Esophagus squamous epithelium (tissue), 5 donors: ENCODE data around the gene TOR1AIP1. TPM values are rescaled to one million over a fixed set of nuclear protein-coding genes. Genes with fewer than 3 reads are reported as not detected.

Experiments used
- DNase-seq: peaks from one replicate; lab custom pipeline; 2025; lab: John Stamatoyannopoulos, UW
- H3K27ac ChIP-seq, 4 donors: fragments of 200-600 bp; sonication (generic); one replicate each; pipeline ENCODE4 v1.5.1; 2016 to 2019; ENCODE audit warnings: mild to moderate bottlenecking in 1 of 4
- H3K27me3 ChIP-seq, 4 donors: fragments of 200-600 bp; sonication (generic); 1 replicate in 3 of 4; 2 replicates in 1 of 4; pipeline versions ENCODE4 v1.5.1 to v1.6.0; 2017 to 2021; ENCODE audit warnings: antibody characterized with exemption in 1 of 4
- H3K36me3 ChIP-seq, 3 donors: fragments of 200-600 bp; sonication (generic); one replicate each; pipeline ENCODE4 v1.5.1; 2016 to 2019
- H3K4me1 ChIP-seq, 3 donors: fragments of 200-600 bp; sonication (generic); one replicate each; pipeline ENCODE4 v1.5.1; 2017 to 2019
- H3K4me3 ChIP-seq, 4 donors: fragments of 200-600 bp; sonication (generic); 1 replicate in 3 of 4; 2 replicates in 1 of 4; pipeline ENCODE4 v1.5.1; 2016 to 2019; ENCODE audit warnings: mild to moderate bottlenecking in 2 of 4, moderate library complexity in 1 of 4
- H3K9me3 ChIP-seq, 3 donors: fragments of 200-600 bp; sonication (generic); one replicate each; pipeline ENCODE4 v1.5.1; 2016 to 2019
- POLR2A ChIP-seq, 4 donors: fragments of 450-650 bp; IDR thresholded peaks; one replicate each; pipeline ENCODE4 v1.6.1; 2017; ENCODE audit warnings: antibody characterized with exemption in 4 of 4, mild to moderate bottlenecking in 4 of 4, moderate library complexity in 3 of 4
- WGBS, 2 donors: methylation state at CpG; one replicate each; pipeline ENCODE4 v1.1.5; 2018; 5-methylcytosine and 5-hydroxymethylcytosine counted together
- intact Hi-C: fragments of 100-400 bp; cut with DNase I; formaldehyde crosslinking; loops from one replicate; pipeline ENCODE4 v1.15.0; 2022
- total RNA-seq, 4 donors: library from RNA; depleted of rRNA; stranded (reverse); fragments of >200 nt; gene quantifications; one replicate each; pipeline ENCODE4 v1.1.0, GENCODE V29; 2016
- TF ChIP-seq, protein P1 (sequence below), 6 experiments: fragments of 450-650 bp in 4 of 6; fragments of 200-600 bp in 2 of 6; sonication (generic) in 2 of 6; IDR thresholded peaks; one replicate each; pipeline ENCODE4 v1.5.1; 2016 to 2019; ENCODE audit warnings: antibody characterized with exemption in 6 of 6, mild to moderate bottlenecking in 4 of 6, moderate library complexity in 4 of 6
- donor health status: DM: yes; HTN: yes; CAD: no.

The TOR1AIP1 gene
- total RNA-seq, 4 donors from 2014 or later, result 26.1 to 78.8 (median 35.3) TPM

- H3K27me3 ChIP-seq, result no peaks in the 10 kb centered on the region
- H3K9me3 ChIP-seq, result peaks cover 0 to 9% (median 0%) of the 10 kb centered on the region in 3 donors
- H3K4me3 ChIP-seq, result no peak overlapping the region
- H3K27ac ChIP-seq, result no peak overlapping the region
- peaks cover 0 to 13% (median 0%) of the 10 kb centered on the region in 3 donors for H3K36me3 ChIP-seq
- intact Hi-C loops, result no loop called here
- H3K4me1 ChIP-seq, result peaks cover 0 to 32% (median 18%) of the 10 kb centered on the region in 3 donors
- TF ChIP-seq, protein P1, sequence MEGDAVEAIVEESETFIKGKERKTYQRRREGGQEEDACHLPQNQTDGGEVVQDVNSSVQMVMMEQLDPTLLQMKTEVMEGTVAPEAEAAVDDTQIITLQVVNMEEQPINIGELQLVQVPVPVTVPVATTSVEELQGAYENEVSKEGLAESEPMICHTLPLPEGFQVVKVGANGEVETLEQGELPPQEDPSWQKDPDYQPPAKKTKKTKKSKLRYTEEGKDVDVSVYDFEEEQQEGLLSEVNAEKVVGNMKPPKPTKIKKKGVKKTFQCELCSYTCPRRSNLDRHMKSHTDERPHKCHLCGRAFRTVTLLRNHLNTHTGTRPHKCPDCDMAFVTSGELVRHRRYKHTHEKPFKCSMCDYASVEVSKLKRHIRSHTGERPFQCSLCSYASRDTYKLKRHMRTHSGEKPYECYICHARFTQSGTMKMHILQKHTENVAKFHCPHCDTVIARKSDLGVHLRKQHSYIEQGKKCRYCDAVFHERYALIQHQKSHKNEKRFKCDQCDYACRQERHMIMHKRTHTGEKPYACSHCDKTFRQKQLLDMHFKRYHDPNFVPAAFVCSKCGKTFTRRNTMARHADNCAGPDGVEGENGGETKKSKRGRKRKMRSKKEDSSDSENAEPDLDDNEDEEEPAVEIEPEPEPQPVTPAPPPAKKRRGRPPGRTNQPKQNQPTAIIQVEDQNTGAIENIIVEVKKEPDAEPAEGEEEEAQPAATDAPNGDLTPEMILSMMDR (IDR thresholded peaks at IDR 0.05), result no peak
- DNase-seq, result no peak
These were observed 84.5 kb downstream of the TOR1AIP1 start for GRCh38 chr1:179966551-179966950.

- Histone ChIP-seq H3K4me3 (no peak overlapping the region), H3K36me3 (peaks cover 0 to 16% (median 0%) of the 10 kb centered on the region in 3 donors), H3K4me1 (peaks cover 0 to 41% (median 18%) of the 10 kb centered on the region in 3 donors), H3K27me3 (no peaks in the 10 kb centered on the region), H3K9me3 (peaks cover 0 to 9% (median 0%) of the 10 kb centered on the region in 3 donors), H3K27ac (peak overlapping the region in 3 of 4 donors; percentile 72 to 77 (median 76))
- TF ChIP-seq POLR2A (IDR thresholded peaks at IDR 0.05), result no peak
- TF ChIP-seq, protein P1 (IDR thresholded peaks at IDR 0.05), result no peak
- no peak for DNase-seq
- intact Hi-C loops, result no loop called here
- 94 to 97% methylated on average over 6 of the region's 6 CpGs for WGBS, 2 donors
These were observed 86.4 kb downstream of the TOR1AIP1 start for GRCh38 chr1:179968284-179968993.

- peaks cover 0 to 9% (median 0%) of the 10 kb centered on the region in 3 donors for H3K9me3 ChIP-seq
- H3K4me1 ChIP-seq, result peaks cover 0 to 48% (median 14%) of the 10 kb centered on the region in 3 donors
- H3K27me3 ChIP-seq, result no peaks in the 10 kb centered on the region
- DNase-seq, result no peak
- peak overlapping the region; percentile 50 to 77 (median 74) for H3K27ac ChIP-seq
- intact Hi-C loops, result no loop called here
- 74 to 85% methylated on average over 5 of the region's 8 CpGs for WGBS, 2 donors
- no peak overlapping the region for H3K4me3 ChIP-seq
- peaks cover 0 to 16% (median 0%) of the 10 kb centered on the region in 3 donors for H3K36me3 ChIP-seq
- TF ChIP-seq, protein P1 (IDR thresholded peaks at IDR 0.05), result no peak
- TF ChIP-seq POLR2A (IDR thresholded peaks at IDR 0.05), result no peak
These were observed 87.2 kb downstream of the TOR1AIP1 start for GRCh38 chr1:179968994-179969919.

Other genes starting within 250 kb of the TOR1AIP1 start
- gene FAM163A, start 139.0 kb upstream of the TOR1AIP1 start, total RNA-seq, result not detected
- gene TOR1AIP2, start 4.5 kb upstream of the TOR1AIP1 start, total RNA-seq, result 10 to 100 TPM; 51.1 to 69.8 (median 61.0) TPM
- 10 to 100 TPM; 31.1 to 66.9 (median 45.2) TPM for gene CEP350, start 72.5 kb downstream of the TOR1AIP1 start, total RNA-seq